ENCODE data around the gene BRCA1. TPM values are rescaled to one million over a fixed set of nuclear protein-coding genes. Genes with fewer than 3 reads are reported as not detected.

The BRCA1 gene
- polyA plus RNA-seq, 1 experiment: 9.4 TPM

DNA sequence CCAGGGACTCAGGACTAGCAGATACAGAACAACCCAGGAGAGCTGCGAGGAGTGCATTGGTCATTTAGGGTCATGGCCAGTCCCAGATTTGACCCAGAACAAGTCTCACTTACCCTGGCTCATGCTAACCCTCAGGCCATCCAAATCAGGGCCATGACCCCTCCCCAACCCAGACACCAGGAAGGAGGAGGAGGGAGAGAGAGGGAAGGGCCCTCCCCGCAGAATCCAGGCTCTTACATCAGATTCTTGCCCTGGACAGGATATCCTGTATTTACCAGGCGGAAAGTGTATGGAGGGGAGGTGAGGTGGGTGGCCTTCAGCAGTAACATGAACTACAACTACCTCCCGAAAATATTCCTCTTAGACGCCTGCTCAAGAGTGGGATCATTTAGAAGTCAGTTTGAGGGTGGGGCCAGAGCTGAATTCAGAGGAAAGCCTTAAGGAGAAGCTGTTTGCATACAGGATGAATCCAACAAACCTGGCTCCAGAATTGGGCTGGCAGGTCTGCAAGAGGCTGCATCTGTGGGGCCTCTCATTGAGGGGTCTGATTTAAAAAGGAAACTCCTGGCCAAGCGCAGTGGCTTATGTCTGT lies 105.0 kb downstream of the BRCA1 start:
- H3K27me3 ChIP-seq (ENCODE audit: control insufficient read depth, insufficient read depth, low read length): peaks cover 2% of the 10 kb centered on the region; the same call in 1 of the 2 replicates
- no peak overlapping the region for H3K4me3 ChIP-seq (ENCODE audit: low read depth, low read length)
- TF ChIP-seq, protein P1, sequence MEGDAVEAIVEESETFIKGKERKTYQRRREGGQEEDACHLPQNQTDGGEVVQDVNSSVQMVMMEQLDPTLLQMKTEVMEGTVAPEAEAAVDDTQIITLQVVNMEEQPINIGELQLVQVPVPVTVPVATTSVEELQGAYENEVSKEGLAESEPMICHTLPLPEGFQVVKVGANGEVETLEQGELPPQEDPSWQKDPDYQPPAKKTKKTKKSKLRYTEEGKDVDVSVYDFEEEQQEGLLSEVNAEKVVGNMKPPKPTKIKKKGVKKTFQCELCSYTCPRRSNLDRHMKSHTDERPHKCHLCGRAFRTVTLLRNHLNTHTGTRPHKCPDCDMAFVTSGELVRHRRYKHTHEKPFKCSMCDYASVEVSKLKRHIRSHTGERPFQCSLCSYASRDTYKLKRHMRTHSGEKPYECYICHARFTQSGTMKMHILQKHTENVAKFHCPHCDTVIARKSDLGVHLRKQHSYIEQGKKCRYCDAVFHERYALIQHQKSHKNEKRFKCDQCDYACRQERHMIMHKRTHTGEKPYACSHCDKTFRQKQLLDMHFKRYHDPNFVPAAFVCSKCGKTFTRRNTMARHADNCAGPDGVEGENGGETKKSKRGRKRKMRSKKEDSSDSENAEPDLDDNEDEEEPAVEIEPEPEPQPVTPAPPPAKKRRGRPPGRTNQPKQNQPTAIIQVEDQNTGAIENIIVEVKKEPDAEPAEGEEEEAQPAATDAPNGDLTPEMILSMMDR (IDR thresholded peaks at IDR 0.05; ENCODE audit: insufficient read depth, low read depth, low read length): no peak
- ChIA-PET POLR2A (no interaction called here), CTCF (interaction anchor here (0.9 to 1.0 kb wide), 2 partner anchors 18 to 177 kb away, joined by 3 read pairs; no protein-coding TSS in a partner anchor)
- DNase-seq (ENCODE audit: low read depth): no peak
- H3K36me3 ChIP-seq (ENCODE audit: control insufficient read depth, insufficient read depth, low read length): peaks cover 19% of the 10 kb centered on the region

DNA sequence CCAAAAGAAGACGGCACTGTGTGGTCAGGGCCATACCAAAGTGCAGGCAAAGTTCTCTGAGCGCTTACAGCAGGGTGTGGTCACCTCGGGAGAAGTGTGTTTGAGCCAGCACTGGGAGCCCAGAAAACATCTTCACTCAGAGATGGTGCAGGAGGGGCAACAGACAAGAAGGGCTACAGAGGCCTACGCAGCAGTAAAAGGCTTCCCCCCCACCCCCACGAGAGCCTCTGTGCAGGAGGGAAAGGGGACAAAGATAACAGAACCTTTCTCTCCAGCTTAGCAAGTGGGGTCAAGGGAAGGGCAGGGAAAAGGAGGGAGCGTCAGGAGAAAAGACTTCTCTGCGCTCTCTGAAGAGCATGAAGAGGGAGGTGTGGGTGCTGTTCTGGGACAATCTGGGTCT lies 105.7 kb downstream of the BRCA1 start:
- TF ChIP-seq, protein P1 (IDR thresholded peaks at IDR 0.05; ENCODE audit: insufficient read depth, low read depth, low read length): no peak
- no peaks in the 10 kb centered on the region for H3K27me3 ChIP-seq (ENCODE audit: control insufficient read depth, insufficient read depth, low read length)
- H3K4me3 ChIP-seq (ENCODE audit: low read depth, low read length): no peak overlapping the region
- peaks cover 22% of the 10 kb centered on the region for H3K36me3 ChIP-seq (ENCODE audit: control insufficient read depth, insufficient read depth, low read length)
- CTCF ChIA-PET: interaction anchor here (1.0 kb wide), 1 partner anchor 9 kb away, joined by 4 read pairs; no protein-coding TSS in a partner anchor
- POLR2A ChIA-PET: no interaction called here
- DNase-seq (ENCODE audit: low read depth): no peak

DNA sequence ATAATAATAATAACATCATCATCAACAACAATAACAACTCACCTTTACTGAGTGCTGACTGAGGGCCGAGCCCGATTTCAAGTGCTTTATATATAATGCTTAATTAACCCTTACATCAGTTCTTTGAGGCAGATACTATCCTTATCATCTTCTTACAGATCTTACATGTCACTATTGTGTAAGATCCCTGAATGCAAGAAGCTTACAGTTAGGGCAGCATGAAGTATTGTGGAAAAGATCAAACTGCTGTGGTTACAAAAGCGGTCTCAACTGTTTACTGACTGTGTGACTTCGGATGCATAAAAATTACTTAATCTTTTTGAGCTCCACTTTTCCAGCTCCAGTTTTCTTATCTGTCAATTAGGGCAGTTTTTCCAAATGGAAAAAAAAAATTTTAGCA lies 106.2 kb downstream of the BRCA1 start:
- no peaks in the 10 kb centered on the region for H3K27me3 ChIP-seq (ENCODE audit: control insufficient read depth, insufficient read depth, low read length)
- H3K4me3 ChIP-seq (ENCODE audit: low read depth, low read length): no peak overlapping the region
- TF ChIP-seq, protein P1 (IDR thresholded peaks at IDR 0.05; ENCODE audit: insufficient read depth, low read depth, low read length): no peak
- CTCF ChIA-PET: interaction anchor here (1.0 kb wide), 1 partner anchor 8 kb away, joined by 4 read pairs; no protein-coding TSS in a partner anchor
- POLR2A ChIA-PET: no interaction called here
- DNase-seq (ENCODE audit: low read depth): no peak
- peaks cover 26% of the 10 kb centered on the region for H3K36me3 ChIP-seq (ENCODE audit: control insufficient read depth, insufficient read depth, low read length)

DNA sequence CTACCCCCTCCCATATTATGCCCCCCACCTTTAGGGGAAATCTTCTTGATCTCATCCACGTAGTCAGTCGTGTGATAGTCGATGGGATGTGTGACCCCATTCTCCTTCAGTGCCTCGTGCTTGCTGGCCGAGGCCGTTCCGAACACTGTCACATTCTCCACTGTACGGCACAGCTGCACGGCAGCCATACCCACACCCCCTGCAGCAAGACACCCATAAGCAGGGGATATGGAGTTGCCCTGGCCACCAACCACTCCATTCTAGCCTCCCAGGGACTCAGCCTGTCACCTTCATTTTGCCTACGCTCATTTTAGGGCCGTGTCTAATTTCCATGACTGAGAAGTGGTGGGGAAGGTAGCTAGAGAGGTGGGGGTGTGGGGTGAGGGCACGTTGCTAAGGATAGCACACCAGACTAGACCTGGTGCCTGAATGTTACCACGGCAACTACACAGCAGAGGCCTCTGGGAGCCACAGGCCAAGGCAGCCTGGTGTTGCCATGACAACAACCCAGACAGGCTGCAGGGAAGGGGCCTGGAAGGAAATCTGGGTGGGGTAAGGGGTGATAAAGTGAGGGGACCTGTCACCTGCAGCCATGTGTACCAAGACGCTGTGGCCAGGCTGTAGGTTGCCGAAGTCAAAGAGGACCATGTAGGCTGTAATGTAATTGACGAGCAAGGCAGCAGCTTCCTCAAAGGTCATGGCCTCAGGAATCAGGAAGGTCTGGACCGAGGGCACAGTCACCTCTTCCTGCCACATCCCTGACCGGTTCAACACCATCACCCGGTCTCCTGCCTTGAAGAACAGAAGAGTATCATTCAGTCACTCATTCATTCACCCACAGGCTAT lies 106.9 kb downstream of the BRCA1 start:
- Histone ChIP-seq H3K4me3 (ENCODE audit: low read depth, low read length) (no peak overlapping the region), H3K27me3 (ENCODE audit: control insufficient read depth, insufficient read depth, low read length) (no peaks in the 10 kb centered on the region), H3K36me3 (ENCODE audit: control insufficient read depth, insufficient read depth, low read length) (peaks cover 31% of the 10 kb centered on the region)
- ChIA-PET CTCF (no interaction called here), POLR2A (no interaction called here)
- DNase-seq (ENCODE audit: low read depth): no peak
- TF ChIP-seq, protein P1 (IDR thresholded peaks at IDR 0.05; ENCODE audit: insufficient read depth, low read depth, low read length): no peak

DNA sequence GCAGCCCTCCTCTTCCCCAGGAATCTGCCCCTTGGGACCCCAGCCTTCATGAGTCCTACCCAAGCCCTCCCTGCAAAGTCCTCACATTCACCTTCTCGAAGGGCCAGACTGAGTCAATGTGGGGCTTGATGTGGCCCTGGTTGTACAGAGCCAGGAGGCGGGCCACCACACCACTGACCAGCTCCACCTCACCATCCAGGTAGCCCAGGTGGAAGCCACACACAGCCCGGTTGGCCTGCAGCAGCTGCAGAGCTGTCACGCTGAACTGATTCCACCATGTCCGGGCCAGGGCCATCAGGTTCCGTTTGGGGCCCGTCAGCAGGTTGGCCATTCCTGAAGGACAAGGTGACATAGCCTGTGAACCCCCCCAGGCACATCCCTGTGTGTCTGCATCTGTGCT lies 108.9 kb downstream of the BRCA1 start:
- H3K27me3 ChIP-seq (ENCODE audit: control insufficient read depth, insufficient read depth, low read length): no peaks in the 10 kb centered on the region
- ChIA-PET CTCF (interaction anchor here (1.4 kb wide), 1 partner anchor 8 kb away, joined by 3 read pairs; no protein-coding TSS in a partner anchor), POLR2A (no interaction called here)
- peaks cover 33% of the 10 kb centered on the region for H3K36me3 ChIP-seq (ENCODE audit: control insufficient read depth, insufficient read depth, low read length)
- no peak for DNase-seq (ENCODE audit: low read depth)
- TF ChIP-seq, protein P1 (IDR thresholded peaks at IDR 0.05; ENCODE audit: insufficient read depth, low read depth, low read length): no peak
- no peak overlapping the region for H3K4me3 ChIP-seq (ENCODE audit: low read depth, low read length)

All from BJ (cell line).